Measurements from ENCODE around the gene UTS2B. TPM values are rescaled to one million over a fixed set of nuclear protein-coding genes. Genes with fewer than 3 reads are reported as not detected.
"Not testable (repeated sequence)": the region's sequence is repeated elsewhere in the genome, so short reads cannot be mapped to it uniquely, and the experiment has no call there.

Gene UTS2B
- total RNA-seq, 2 donors from 2014 or later: not detected

GRCh38 chr3:191246630-191247029, 83.7 kb downstream of the UTS2B start:
- Mint-ChIP-seq H3K4me3 (no peak overlapping the region), H3K9me3 (no peaks in the 10 kb centered on the region), H3K27me3 (peaks cover 0 to 2% of the 10 kb centered on the region in 2 donors), H3K36me3 (no peaks in the 10 kb centered on the region), H3K4me1 (ENCODE audit: low read depth in 2 of 2) (no peaks in the 10 kb centered on the region), H3K27ac (no peak overlapping the region)
- no peak for ATAC-seq
- DNase-seq (ENCODE audit: low spot score): no peak

DNA sequence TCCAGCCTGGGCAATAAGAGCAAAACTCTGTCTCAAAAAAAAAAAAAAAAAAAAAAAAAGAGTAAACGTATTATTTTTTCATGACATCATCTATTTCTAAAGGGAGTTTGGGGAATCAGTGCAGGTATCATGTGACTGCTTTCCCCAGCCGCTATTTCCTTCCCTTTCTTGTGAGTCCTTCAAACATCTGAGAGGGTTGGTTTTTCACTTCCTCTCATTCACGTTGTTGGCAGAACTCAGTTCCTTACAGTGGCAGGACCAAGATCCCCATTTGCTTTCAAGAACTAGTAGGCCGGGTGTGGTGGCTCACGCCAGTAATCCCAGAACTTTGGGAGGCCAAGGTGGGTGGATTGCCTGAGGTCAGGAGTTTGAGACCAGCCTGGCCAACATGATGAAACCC, 84.3 kb downstream of the UTS2B start:
- not testable (repeated sequence) for H3K4me1 Mint-ChIP-seq (ENCODE audit: low read depth in 2 of 2); H3K27ac Mint-ChIP-seq; H3K27me3 Mint-ChIP-seq; H3K9me3 Mint-ChIP-seq; H3K4me3 Mint-ChIP-seq; DNase-seq (ENCODE audit: low spot score); H3K36me3 Mint-ChIP-seq; ATAC-seq

- Mint-ChIP-seq H3K27me3 (peaks cover 0 to 2% of the 10 kb centered on the region in 2 donors), H3K9me3 (no peaks in the 10 kb centered on the region), H3K4me3 (no peak overlapping the region), H3K4me1 (ENCODE audit: low read depth in 2 of 2) (no peaks in the 10 kb centered on the region), H3K27ac (no peak overlapping the region), H3K36me3 (no peaks in the 10 kb centered on the region)
- ATAC-seq (no peak), DNase-seq (ENCODE audit: low spot score) (no peak)
Measured at GRCh38 chr3:191244242-191244867, 86.0 kb downstream of the UTS2B start.

DNA sequence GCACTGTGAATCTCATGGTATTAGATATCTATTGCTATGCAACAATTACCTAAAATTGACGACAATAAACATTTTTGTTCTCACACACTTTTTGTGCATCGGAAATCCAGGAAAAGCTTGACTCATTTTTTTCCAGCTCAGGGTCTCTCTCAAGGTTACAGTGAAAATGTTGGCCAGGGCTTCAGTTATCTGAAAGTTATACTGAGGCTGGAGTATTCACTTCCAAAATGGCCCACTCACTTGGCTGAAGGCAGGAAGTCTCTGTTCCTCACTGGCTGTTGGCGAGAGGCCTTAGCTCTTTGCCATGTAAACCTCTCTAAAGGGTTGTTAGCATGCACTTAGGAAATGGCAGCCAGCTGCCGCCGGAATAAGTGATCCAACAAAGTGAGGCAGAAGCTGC, 89.8 kb downstream of the UTS2B start:
- Mint-ChIP-seq H3K4me1 (ENCODE audit: low read depth in 2 of 2) (peaks cover 0 to 3% of the 10 kb centered on the region in 2 donors), H3K27me3 (no peaks in the 10 kb centered on the region), H3K36me3 (no peaks in the 10 kb centered on the region), H3K9me3 (no peaks in the 10 kb centered on the region), H3K4me3 (no peak overlapping the region), H3K27ac (no peak overlapping the region)
- DNase-seq (ENCODE audit: low spot score) (no peak), ATAC-seq (no peak)

DNA sequence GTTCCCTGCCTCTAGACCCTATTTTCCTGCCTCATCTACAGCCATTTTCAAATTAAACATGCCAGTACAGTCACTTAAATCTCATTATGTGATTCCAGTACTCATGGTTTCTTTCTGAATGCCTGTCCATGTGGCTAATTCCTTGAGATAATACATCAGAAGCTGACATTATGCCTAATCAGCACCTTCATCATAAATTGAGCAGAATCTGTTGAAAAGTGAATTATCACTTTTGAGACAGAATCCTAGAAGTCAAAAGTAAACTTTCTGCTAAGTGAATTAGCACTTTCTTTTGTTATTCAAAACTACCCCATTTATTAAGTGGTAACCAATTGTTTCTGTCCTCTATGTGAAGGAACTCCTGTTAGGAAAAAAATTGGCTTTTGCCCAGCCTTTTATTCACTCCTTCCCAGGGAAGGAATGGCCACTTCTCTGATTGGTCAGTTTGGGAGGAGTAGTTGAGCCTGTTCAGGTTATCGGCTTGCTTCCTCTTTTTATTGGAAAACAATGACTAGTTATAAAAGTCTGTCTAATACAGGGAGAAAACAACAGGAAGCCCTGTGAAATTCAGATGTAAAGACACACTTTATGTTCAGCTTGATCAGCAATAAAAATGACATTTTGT, 90.8 kb downstream of the UTS2B start:
- ATAC-seq (no peak), DNase-seq (ENCODE audit: low spot score) (no peak)
- Mint-ChIP-seq H3K36me3 (no peaks in the 10 kb centered on the region), H3K4me3 (no peak overlapping the region), H3K9me3 (no peaks in the 10 kb centered on the region), H3K27ac (no peak overlapping the region), H3K4me1 (ENCODE audit: low read depth in 2 of 2) (peaks cover 0 to 6% of the 10 kb centered on the region in 2 donors), H3K27me3 (no peaks in the 10 kb centered on the region)

- no peaks in the 10 kb centered on the region for H3K27me3 Mint-ChIP-seq
- no peak overlapping the region for H3K4me3 Mint-ChIP-seq
- no peak for DNase-seq (ENCODE audit: low spot score)
- no peak overlapping the region for H3K27ac Mint-ChIP-seq
- ATAC-seq: no peak
- H3K4me1 Mint-ChIP-seq (ENCODE audit: low read depth in 2 of 2): peaks cover 0 to 6% of the 10 kb centered on the region in 2 donors
- H3K36me3 Mint-ChIP-seq: no peaks in the 10 kb centered on the region
- no peaks in the 10 kb centered on the region for H3K9me3 Mint-ChIP-seq
Measured at GRCh38 chr3:191238321-191238817, 92.0 kb downstream of the UTS2B start.

DNA sequence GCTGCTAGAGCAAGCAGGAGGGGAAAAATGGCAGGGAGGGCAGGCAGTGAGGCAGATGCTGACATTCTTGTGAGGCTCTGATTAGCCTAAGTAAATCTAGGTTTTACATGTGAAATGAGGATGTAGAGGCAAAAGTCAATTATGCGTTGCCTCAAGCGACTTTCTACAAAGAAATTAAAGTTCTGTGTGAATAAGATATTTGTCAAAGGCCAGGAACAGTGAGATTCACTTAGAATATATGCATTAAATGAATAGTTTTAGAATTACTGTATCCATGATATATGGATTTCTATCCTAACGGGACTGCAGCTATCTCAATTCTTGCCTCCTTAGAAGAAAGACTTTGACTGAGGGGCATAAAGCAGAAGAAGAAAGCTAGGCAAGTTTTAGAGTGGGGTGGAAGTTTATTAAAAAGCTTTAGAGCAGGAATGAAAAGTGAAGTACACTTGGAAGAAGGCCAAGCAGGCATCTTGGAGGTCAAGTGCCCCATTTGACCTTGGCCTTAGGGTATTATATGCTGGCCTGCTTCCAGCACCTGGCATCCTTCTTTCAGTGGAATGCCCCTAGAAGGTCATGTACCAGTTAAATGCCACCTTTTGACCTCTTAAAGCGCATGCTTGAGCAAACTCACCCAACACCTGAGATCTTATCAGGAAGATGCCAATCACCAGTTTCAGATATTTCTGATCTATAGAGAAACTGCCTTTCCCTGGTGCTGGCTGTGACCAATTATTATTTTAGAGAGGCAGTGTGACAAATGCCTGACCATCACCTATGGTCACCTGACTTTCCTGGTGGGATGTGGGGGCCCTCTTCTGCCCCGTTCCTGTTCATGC, 93.1 kb downstream of the UTS2B start:
- no peak for ATAC-seq
- Mint-ChIP-seq H3K4me1 (ENCODE audit: low read depth in 2 of 2) (peaks cover 0 to 6% of the 10 kb centered on the region in 2 donors), H3K27me3 (no peaks in the 10 kb centered on the region), H3K9me3 (no peaks in the 10 kb centered on the region), H3K4me3 (no peak overlapping the region), H3K36me3 (no peaks in the 10 kb centered on the region), H3K27ac (no peak overlapping the region)
- no peak for DNase-seq (ENCODE audit: low spot score)

DNA sequence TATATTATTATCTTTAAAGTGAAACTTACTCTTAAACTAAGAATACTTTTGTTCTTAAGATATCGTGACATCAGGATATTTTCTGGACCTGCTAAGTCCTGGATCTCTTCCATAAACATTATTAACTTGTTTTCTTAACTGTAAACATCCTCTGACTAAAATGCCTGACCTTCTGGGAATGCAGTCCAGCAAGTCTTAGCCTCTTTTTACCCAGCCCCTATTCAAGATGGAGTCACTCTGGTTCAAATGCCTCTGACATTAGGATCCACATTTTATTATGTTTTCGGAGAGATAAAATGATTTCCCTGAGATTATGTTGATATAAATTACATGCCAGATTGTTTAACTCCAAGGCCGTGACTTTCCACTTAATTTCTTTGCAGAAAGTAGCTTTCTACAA, 93.7 kb downstream of the UTS2B start:
- DNase-seq (ENCODE audit: low spot score) (no peak), ATAC-seq (no peak)
- Mint-ChIP-seq H3K4me1 (ENCODE audit: low read depth in 2 of 2) (peaks cover 0 to 6% of the 10 kb centered on the region in 2 donors), H3K4me3 (no peak overlapping the region), H3K36me3 (no peaks in the 10 kb centered on the region), H3K27me3 (no peaks in the 10 kb centered on the region), H3K9me3 (no peaks in the 10 kb centered on the region), H3K27ac (no peak overlapping the region)

- no peak overlapping the region for H3K27ac Mint-ChIP-seq
- H3K27me3 Mint-ChIP-seq: no peaks in the 10 kb centered on the region
- no peaks in the 10 kb centered on the region for H3K36me3 Mint-ChIP-seq
- no peaks in the 10 kb centered on the region for H3K9me3 Mint-ChIP-seq
- DNase-seq (ENCODE audit: low spot score) (no peak), ATAC-seq (peak in 1 of 2 donors; percentile 83)
- H3K4me1 Mint-ChIP-seq (ENCODE audit: low read depth in 2 of 2): peaks cover 0 to 6% of the 10 kb centered on the region in 2 donors
- no peak overlapping the region for H3K4me3 Mint-ChIP-seq
Measured at GRCh38 chr3:191235331-191236314, 94.7 kb downstream of the UTS2B start.

DNA sequence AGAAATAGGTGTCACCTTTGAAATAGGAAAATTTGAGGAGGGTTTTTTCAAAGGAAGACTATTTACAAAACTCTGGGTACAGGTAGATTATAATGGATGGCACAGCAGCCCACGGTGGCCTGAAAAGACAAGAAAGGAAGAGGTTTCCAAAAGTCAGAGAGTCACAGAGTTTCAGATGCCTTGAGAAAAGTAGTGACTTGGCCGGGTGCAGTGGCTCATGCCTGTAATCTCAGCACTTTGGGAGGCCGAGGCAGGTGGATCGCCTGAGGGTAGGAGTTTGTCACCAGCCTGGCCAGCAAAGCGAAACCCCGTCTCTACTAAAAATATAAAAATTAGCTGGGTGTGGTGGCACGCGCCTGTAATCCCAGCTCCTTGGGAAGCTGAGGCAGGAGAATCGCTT, 96.1 kb downstream of the UTS2B start:
- Mint-ChIP-seq H3K4me1 (ENCODE audit: low read depth in 2 of 2) (peaks cover 0 to 6% of the 10 kb centered on the region in 2 donors), H3K27me3 (peaks cover 0 to 1% of the 10 kb centered on the region in 2 donors), H3K27ac (no peak overlapping the region), H3K36me3 (no peaks in the 10 kb centered on the region), H3K9me3 (no peaks in the 10 kb centered on the region), H3K4me3 (no peak overlapping the region)
- ATAC-seq (no peak), DNase-seq (ENCODE audit: low spot score) (no peak)

DNA sequence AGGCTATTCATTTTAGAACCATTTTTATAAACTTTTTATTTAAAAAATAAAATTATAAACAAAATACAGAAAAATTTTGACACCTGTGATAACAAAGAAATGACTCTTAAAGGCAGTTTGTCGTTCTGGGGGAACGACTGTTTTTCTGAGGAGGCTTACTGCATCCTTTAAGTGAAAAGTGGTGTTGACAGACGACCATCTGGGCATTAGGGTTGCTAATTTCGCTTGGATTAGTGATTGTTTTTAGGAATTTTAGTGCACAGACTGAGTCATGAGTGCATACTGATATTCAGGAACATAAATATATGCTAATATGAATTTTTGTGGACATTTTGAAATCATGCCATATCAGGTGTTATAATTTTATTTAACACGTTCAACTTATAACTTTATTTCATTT, 102.8 kb downstream of the UTS2B start:
- Mint-ChIP-seq H3K27me3 (peaks cover 0 to 6% of the 10 kb centered on the region in 2 donors), H3K4me1 (ENCODE audit: low read depth in 2 of 2) (no peaks in the 10 kb centered on the region), H3K27ac (no peak overlapping the region), H3K36me3 (no peaks in the 10 kb centered on the region), H3K9me3 (peaks cover 4% of the 10 kb centered on the region), H3K4me3 (no peak overlapping the region)
- ATAC-seq (no peak), DNase-seq (ENCODE audit: low spot score) (no peak)

- Mint-ChIP-seq H3K27me3 (no peaks in the 10 kb centered on the region), H3K36me3 (no peaks in the 10 kb centered on the region), H3K9me3 (peaks cover 16% of the 10 kb centered on the region), H3K27ac (no peak overlapping the region), H3K4me3 (no peak overlapping the region), H3K4me1 (ENCODE audit: low read depth in 2 of 2) (no peaks in the 10 kb centered on the region)
- DNase-seq (ENCODE audit: low spot score) (no peak), ATAC-seq (no peak)
Measured at GRCh38 chr3:191221638-191222037, 108.7 kb downstream of the UTS2B start.

- no peak for DNase-seq (ENCODE audit: low spot score)
- Mint-ChIP-seq H3K4me3 (no peak overlapping the region), H3K9me3 (peaks cover 19% of the 10 kb centered on the region), H3K27ac (no peak overlapping the region), H3K36me3 (no peaks in the 10 kb centered on the region), H3K27me3 (no peaks in the 10 kb centered on the region), H3K4me1 (ENCODE audit: low read depth in 2 of 2) (no peaks in the 10 kb centered on the region)
- no peak for ATAC-seq
Measured at GRCh38 chr3:191220908-191221307, 109.4 kb downstream of the UTS2B start.

Data from natural killer cell treated with Interleukin-12 subunit alpha and Interleukin-12 subunit beta and Interleukin-15 and Interleukin-18, amount 100 ng/mL, for 72 hours (primary cell).